ENCODE measurements around the gene FAM174B. TPM values are rescaled to one million over a fixed set of nuclear protein-coding genes. Genes with fewer than 3 reads are reported as not detected.

The FAM174B gene
- total RNA-seq, 1 donor: 2.2 TPM

- no peak for DNase-seq (ENCODE audit: low read depth)
- no peak for TF ChIP-seq CTCF (IDR thresholded peaks at IDR 0.05; ENCODE audit: insufficient read depth, low read length)
- H3K4me3 ChIP-seq (ENCODE audit: low read depth, low read length): no peak overlapping the region
Measured at GRCh38 chr15:92629975-92630626, 25.5 kb downstream of the FAM174B start.

GRCh38 chr15:92629276-92629974, 26.1 kb downstream of the FAM174B start:
- no peak for TF ChIP-seq CTCF (IDR thresholded peaks at IDR 0.05; ENCODE audit: insufficient read depth, low read length)
- no peak overlapping the region for H3K4me3 ChIP-seq (ENCODE audit: low read depth, low read length)
- DNase-seq (ENCODE audit: low read depth): no peak

- H3K4me3 ChIP-seq (ENCODE audit: low read depth, low read length): no peak overlapping the region
- TF ChIP-seq CTCF (IDR thresholded peaks at IDR 0.05; ENCODE audit: insufficient read depth, low read length): no peak
- no peak for DNase-seq (ENCODE audit: low read depth)
Measured at GRCh38 chr15:92627014-92627413, 28.6 kb downstream of the FAM174B start.

- DNase-seq (ENCODE audit: low read depth): no peak
Measured at GRCh38 chr15:92625251-92625980, 30.2 kb downstream of the FAM174B start.

GRCh38 chr15:92624401-92624991, 31.1 kb downstream of the FAM174B start:
- TF ChIP-seq CTCF (IDR thresholded peaks at IDR 0.05; ENCODE audit: insufficient read depth, low read length): no peak
- no peak for DNase-seq (ENCODE audit: low read depth)
- no peak overlapping the region for H3K4me3 ChIP-seq (ENCODE audit: low read depth, low read length)

More at GRCh38 chr15:92625251-92625980, 30.2 kb downstream of the FAM174B start:
- H3K4me3 ChIP-seq (ENCODE audit: low read depth, low read length): no peak overlapping the region
- TF ChIP-seq CTCF (IDR thresholded peaks at IDR 0.05; ENCODE audit: insufficient read depth, low read length): no peak

GRCh38 chr15:92623435-92623834, 32.1 kb downstream of the FAM174B start:
- TF ChIP-seq CTCF (IDR thresholded peaks at IDR 0.05; ENCODE audit: insufficient read depth, low read length): no peak
- no peak for DNase-seq (ENCODE audit: low read depth)
- no peak overlapping the region for H3K4me3 ChIP-seq (ENCODE audit: low read depth, low read length)

Measured in fibroblast of the aortic adventitia (primary cell).